NCI-H2227 treated with DMSO at 0.1 percent for 48 hours (cell line): Measurements from ENCODE around the gene GCN1.

ENCODE experiments used
- DNase-seq: peaks from one replicate; lab custom pipeline; 2025; lab: John Stamatoyannopoulos, UW

The GCN1 gene

DNA sequence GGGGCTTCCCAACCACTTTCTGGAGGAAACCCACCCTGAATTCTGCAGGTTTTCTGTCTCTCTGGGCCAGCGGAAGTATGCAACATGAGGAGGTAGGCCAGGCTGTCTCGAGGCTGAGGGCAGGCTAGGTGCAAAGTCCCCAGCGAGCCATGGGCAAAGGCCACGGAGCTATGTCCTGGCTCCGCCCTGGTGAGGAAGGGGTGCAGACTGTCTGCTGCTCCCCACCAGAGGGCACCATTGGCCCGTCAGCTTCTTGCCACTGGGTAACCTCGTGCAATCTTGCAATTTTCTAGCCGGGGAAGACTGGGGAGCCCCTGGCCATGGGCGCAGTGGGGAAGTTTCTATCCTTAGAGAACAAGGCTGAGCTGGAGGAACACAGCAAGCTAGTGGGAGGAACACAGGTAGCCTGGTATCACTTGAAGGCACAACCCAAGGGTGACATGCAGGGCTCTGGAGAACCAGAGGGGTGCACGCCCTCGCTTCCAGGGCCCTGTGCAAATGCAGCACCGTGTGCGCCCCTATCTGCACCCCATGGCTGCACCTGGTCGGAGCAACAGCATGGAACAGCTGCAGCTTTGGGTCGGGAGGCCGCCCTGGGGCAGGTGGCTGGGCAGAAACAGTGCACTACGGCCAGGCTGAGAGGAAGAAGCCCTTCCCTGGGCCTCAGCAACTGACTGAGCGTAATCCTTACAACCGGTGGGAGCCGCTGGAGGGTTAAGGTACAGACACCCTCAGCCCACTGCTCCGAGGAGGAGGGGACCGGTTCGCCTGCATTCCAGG is 34.0 kb upstream of the GCN1 start:
- peak; percentile 71 for DNase-seq

DNA sequence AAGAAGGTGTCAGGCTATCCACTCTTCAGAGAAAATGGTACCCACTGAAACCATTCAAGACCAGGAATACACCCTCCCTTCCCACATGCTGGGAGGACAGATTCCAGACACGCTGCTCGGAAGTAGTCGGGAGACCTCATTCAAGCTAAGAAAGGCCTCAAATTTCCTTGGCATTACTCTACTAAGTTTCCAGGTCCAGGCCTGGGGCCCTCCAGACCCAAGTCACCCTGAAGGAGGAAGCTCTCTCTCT is 33.5 kb upstream of the GCN1 start:
- DNase-seq: no peak

DNA sequence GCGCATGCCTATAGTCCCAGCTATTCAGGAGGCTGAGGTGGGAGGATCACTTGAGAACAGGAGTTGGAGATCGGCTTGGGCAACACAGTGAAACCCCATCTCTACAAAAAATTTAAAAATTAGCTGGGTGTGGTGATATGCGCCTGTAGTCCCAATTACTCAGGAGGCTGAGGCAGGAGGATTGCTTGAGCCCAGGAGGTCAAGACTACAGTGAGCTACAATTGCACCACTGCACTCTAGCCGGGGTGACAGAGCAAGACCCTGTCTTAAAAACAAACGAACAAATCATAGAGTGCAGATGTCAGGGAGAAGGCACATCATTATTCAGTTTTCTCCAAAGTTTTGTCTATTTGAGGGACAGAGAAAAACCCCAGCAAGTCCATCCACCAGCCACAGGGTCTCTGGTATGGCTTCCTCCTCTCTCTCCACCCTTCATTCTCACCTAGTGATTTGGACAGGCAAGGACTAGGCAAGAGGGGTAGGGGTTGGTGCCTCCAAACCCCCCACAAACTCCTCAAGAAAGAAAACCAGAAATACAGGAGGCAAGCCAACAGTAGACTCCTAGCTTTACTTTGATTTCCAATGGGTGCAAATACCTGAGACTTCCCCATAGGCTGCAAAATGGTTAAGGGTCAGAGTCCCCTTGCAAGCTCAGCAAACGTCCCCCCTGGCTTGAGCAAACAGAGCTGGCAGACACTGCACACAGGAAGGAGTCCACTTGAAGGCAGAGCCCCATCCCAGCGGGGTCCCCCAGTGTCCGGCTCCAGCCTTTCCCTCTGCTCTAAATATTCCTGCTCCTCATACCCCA is 32.9 kb upstream of the GCN1 start:
- DNase-seq: no peak

DNA sequence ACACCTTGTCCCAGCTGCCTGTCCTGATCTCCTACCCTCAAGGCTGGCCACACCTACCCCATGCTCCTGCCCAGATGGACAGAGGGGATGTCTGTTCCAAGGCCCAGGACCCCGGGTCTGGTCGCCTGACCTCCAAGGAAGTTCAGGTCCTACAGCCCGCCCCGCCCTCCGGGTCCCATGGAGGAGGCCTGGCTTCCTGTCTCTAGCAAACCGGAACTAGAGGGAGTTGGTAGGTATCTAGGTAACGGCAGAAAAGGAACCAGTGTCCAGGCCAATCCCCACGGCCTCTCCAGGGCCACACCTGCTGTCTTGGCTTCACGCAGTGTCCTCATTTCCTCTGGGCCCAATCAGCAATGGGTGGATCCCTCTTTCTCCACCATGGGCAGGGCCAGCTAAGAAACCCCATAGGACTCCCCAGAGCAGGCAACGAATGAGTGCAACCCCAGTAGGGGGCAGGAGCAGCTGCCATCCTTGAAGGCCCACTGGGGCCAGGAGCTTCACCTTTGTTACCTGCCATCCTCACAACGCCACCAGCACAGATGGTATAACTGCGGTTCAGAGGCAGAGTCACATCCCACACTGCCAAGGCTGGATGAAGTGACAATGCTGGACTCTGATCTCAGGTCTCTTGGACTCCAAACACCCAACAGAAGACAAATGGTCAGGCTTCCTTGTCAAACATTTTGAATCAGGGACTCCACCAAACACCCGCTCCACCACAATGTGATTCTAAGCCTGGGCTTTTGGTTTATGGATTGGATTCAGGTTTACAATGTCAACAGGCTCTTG is 31.5 kb upstream of the GCN1 start:
- no peak for DNase-seq

DNA sequence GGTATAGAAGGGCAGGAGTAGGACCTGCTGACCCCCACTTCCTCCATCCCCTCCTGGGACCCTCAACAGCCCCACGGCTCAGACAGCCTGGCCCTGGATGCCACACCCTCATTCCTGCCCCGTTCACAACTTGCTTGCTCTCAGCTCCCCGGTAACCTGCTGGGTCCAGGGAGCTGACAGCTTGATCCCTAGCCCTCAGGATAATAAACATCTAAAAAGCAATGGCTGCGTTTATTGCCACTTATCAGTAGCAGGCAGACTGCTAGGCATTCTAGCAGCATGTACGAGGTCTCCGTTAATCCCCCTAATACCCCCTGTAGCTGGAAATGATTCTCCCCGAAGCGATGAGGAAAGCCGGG is 30.7 kb upstream of the GCN1 start:
- DNase-seq: peak; percentile 20

DNA sequence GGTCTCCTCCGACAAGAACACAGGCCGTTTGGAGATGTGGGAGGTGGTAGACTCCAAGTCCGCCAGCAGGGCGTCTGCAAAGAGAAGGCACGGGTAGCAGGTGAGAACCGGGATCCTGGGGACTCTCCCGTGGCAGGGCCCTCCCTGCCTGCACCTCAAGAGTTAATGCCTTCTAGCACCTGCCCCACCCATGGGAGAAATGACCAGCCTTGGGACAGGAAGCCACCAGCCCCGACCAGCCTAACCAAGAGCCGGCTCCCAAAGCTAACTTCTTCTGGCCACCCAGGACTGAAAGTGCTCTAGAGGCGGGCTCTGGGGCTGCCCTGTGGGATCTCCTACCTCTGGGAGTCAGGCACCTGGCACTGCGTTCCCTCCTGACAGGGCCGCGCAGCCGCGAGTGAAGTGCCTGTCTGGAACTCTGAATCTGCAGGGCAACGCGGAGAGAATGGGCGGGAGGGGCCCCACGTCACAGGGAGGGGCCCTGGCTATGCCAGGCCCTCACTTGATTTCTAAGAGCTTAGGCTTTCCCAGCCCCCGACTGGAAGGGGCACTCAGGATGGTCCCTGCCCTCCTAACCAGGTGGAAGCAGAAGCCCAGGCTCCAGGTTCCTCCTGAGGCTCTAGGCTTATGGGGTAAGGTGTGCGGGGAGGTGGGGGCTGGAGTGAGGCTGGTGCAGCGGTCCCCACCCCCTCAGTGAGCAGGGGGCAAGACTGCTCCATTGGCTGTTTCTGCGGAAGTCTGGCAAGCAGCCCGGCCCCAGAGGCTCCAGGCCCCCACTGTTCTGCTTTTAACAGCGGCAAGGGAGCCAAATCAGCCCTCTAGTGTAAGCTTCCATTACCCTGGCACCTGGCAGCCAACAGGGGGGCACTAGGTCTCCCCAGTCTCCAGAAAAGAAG is 30.0 kb upstream of the GCN1 start:
- DNase-seq: peak; percentile 65

DNA sequence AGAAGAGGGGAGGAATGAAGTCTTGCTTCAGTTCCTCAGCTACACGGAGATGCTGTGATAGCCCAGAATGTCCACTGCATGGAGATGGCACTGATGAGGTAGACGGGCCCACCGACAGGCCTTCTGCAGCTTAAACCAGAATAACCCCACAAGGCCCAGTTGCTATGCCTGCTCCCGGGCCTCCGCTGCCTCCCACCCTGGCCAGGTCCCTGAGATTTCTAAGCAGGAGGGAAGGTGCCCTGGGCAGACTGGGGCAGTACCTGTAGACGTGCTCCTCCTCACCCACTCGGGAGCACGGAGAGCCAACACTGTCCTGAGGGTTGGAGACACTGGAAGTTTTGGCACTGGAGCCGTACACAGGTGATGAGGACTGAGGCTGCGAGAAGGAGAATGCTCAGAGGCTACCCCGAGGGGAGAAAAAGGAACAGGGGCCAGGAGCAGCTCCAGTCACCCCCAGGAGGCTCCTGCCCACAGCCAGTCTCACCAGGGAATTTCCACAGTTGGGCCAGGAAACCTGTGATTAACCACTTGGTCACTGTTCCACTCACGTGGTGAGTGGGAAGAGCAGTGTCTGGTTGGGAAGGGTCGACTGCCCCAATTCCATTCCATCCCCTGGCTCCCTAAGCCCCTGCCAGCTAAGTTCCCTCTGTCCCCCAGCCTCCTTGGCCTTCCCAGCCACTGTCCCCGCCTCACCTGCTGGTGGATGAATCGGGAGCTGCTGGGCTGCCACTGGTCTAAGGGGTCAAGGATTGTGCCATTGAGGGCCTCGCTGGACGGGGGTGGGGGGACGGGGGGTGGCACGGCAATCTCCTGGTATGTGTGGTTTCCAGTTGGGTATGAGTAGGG is 29.2 kb upstream of the GCN1 start:
- DNase-seq: no peak

DNA sequence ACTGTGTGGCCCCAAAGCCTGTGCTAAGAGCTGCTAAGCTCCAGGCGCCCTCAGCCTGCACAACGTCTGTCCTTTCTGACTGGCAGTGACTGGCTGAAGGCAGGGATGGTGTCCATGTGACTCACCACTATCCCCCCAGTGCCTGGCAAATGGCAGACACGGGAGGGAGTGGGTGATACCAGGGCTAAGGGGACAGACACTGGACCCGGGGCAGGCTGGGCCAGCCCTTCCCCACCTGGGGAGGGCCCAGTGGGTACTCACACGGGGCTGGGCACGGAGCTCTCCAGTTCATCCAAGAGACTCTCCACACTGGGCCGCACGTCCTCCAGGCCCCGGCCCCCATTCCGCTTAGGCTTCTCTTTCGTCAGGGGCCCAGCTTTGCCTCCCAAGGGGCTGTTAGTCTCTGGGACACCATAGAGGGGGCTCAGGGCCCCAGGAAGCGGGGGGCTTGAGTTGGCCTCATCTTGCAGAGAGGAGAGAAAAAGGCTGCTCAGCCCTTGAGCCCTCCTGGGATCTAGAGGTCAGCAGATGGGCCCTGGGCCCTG is 27.8 kb upstream of the GCN1 start:
- DNase-seq: no peak

DNA sequence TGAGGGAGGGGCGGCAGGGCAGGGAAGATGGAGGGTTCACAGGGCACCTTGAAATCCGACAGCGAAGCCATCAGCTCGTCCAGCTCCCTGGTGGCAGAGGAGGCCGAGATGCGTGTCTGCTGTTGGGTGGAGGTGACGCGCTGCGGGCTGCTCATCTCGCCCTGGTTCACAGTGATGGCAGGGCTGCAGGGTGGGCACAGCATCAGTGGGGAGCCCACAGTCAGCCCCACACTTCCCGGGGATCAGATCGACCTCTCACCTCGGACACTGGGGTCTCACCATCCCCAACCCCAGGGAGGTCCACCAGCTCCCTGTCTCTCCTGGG is 27.0 kb upstream of the GCN1 start:
- no peak for DNase-seq

DNA sequence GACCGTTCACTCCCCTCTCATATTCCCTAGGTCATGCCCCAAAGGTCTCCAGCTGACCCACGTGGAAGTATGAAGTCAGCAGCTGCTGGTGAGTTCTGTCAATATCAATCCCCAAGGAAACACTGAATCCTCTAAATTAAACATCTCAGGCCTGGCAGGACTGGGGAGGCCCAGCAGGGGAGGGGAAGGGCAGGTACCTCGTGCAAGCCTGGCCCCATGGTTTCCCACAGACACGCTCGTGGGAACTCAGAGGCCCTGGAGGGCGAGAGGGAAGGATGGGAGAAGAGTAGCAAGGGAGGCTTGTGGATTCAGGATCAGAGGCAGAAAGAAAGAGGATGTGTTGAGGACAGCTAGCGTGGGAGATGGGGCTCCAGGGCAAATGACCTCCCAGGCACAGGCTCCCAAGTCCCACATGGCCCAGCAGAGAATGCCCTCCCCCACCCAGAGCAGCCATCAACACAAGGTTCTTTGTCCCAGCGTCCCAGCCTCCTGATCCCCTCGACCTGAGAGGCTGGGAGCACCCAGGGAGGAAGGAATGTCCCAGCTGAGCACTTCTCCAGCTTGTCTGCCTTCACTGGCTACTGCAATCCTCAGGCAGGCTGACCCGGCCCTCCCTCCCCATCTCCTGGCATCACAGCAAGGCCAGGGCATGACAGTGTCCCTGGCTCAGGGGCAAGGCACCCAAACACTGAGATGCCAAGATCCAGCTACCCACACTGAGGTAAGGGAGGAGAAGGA is 26.5 kb upstream of the GCN1 start:
- no peak for DNase-seq

DNA sequence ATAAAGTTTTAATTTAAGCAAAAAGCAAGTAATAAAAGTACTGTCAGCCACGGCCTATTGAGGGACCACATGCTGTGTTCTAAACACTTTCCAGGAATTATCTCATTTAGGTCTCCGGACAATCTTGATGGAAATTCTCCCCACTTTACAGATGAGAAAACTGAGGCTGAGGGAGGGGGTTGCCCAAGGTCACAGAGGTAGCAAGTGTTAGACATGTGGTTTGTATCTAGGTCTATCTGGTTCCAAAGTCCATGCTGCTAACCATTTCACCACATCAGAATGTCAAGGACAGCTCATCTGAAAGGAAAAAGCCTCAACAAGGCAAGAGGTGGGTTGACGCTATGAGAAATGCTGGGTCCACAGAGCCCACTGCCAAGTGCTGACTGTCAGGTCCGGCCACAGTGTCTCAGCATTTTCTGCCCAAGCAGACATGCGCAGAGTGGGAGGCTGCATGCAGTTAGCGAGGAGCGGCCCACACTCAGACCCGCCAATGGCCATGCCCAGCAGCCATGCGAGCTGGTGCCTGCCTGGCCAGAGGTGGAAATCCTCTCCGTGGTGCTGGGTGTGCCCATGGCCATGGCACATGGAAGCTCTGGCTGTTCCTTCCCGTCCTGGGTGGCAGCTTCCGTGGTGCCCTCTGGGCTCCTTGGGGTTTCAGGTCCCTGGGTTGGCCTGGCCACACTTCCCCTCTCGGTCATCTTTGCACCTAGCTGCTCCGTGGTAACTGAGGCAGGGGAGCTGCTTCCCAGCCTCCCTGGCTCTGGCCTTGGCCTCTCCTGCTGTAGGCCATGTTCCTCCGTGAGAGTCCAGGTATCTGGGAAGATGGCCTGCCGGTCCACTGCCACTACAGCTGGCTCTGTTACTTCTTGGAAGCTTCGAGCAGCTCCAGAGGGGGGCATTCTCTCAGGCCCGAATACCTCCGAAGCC is 24.4 kb upstream of the GCN1 start:
- DNase-seq: no peak

DNA sequence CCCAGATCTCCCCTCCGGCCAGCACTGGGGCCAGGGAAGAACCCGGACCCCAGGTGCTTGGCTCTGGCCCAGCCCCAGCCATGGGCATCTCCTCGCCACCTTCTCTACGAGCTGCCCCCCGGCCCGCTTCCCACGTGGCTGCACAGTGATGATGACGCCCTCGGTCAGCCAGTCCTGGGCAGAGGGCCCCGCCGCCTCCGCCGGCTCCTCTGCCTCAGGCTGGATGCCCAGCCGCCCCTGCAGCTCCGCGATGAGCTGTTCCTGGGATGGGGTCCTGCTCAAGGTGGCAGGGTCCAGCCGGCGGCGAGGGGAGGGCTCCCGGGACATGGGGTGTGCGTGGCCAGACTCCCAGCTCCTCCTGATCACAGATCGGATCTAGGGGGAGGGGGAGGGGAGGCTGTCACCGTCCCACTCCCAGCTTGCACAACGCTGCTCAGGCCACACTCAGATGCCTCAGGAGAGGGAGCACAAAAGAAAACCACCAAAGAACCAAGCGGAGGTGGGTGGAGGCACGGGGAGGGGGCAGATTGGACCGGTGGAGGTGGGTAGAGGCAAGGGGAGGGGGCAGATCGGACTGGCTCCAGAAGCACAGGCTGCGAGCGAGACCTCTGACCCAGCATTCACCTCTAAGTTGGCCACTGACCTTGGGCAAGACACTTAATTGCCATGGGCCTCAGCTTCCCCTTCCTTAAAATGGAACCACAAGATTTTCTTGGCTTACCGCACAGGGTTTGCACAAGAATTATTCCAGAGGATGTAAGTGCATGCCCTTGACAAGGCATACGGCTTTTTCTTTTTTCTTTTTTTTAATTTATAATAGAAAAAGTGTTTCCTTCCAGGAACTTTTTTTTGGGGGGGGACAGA is 22.5 kb upstream of the GCN1 start:
- DNase-seq: no peak

DNA sequence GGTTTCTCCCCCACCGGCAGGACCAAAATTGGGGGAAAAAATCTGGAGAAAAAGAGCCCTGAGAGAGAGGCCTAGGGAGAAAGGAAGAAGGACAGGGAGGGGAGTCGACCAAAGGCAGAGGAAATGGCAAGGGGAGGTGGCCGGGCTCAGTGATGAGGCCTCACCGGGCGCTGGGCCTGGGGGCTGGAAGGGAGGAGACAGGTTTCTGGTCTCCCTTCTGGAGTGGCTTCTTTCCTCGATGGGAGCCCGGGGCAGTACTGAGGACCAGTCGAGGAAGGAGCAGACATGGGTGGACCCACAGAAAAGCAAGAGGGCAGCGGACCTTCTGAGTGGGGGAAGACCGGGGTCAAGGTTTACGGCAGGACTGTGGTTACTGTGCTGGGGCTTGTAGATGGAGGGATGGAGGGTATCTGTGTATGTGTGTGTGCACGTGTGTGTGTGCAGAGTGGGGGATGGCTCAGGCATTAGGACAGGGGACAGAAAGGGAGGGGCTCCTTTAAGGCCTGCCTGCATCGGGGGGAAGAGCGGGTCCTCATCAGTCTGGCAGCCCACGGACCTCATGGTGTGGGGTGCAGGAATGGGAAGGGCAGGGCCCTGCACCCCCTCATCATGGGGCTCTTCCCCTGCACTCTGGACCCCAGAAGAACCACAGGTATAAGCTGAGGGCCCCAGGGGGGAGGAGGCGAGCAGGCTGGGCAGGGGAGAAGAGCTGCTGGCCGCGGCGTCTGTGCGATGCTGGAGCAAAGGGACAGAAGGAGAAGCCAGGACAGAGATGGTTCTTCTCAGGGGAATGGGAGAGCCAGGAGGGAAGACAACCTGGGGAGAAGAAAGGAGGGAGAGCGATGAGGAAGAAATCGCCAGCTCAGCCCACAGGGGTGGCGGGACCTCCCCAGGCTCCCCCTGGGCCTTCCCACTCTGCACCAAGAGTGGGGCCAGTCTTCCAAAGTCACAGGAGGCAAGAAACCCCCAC is 21.5 kb upstream of the GCN1 start:
- no peak for DNase-seq

DNA sequence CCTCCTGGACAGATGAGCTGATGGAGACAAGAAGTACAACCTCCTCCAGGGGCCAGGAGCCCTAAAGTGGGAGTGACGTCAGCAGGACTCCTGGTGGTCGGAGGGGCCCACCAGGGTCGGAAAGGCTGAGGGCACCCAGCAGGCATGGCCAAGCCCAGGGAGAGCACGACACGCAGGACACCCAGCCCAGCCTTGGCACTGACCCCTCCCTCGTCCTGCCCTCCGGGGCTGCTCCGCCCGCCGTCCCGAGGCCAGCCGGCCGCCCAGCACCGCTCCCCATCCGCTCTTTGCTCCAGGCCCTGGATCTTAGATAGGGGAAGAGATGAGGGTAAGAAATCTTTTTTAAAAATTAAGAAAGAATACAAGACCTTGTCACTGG is 20.8 kb upstream of the GCN1 start:
- no peak for DNase-seq

DNA sequence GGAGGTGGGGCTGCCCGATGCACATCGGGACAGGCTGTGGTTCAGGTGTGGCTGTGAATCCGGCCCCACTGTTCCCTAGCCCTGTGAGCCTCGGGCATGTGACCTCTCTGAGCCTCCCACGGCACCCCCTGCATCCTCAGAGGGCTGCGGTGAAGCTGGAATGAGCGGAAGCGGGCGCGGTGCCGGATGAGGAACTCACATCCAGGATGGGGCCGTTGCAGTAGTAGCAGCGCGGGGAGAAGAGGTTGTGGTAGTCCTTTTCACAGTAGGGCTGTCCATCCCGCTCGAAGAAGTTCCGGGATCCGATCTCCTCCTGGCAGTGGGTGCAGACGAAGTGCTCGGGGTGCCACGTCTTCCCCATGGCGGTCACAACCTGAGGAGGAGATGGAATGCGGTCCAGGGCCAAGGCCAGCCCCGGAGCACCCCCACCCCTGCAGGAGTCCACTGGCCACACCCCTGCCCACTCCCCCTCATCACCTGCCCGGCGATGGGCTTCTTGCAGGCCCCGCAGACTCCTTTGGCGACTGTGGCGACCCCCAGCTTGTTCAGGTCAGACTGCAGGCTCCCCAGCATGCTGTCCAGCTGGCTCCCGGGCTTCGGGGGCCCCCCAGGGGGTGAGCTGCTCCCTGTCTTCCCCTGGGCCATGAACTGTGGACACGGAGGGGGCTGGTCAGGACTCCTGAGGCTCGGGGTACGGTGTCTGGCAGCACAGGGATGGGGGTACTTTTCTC is 20.3 kb upstream of the GCN1 start:
- DNase-seq: no peak

DNA sequence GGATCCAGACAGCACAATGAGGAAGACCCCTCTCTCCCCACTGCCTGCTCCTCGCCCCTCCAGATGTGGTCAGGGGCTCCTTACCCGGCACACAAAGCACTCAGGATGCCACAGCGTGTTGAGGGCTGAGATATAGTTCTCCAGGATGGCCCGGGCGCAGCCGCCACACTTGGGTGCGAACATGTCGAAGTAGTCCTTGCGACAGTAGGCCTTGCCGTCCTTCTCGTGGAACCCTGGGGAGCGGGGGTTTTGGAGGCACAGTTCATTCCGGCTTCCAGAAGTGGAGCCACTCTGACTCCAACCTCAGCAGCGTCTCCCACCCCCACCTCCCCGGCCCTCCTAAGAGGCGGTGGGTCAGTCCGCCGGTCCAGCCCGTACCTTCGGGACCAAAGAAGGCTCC is 19.2 kb upstream of the GCN1 start:
- no peak for DNase-seq
